K562 (cell line): ENCODE measurements around the gene ARRB2. TPM values are rescaled to one million over a fixed set of nuclear protein-coding genes. Genes with fewer than 3 reads are reported as not detected.

ENCODE experiments used
- ATAC-seq: fragments of 200-7000 bp; cut with Tn5 transposase; 3 replicates; pipeline ENCODE4 v1.9.1; 2020; ENCODE audit warnings: moderate library complexity
- BruUV-seq: library from RNA; stranded (reverse); fragments of 400-500 nt; replicated peaks from 2 replicates; lab custom pipeline; 2021; lab: Mats Ljungman, UMichigan
- CTCF ChIA-PET: fragments of 300-600 bp; formaldehyde crosslinking; extraction: SDS; loops from one replicate; lab custom pipeline; 2021; ENCODE audit warnings: low intra/inter-chr PET ratio; lab: Yijun Ruan, JAX
- POLR2A ChIA-PET: fragments of 300-600, 350-650 bp; sonication (Branson Sonifier 250); formaldehyde crosslinking; extraction: SDS; loops from one replicate; lab custom pipeline; 2021; ENCODE audit warnings: antibody characterized with exemption, inconsistent platforms; lab: Yijun Ruan, JAX
- DNase-seq, 4 experiments: peaks; one replicate each; pipeline versions ENCODE4 v3.0.0 to v3.0.0-alpha.2; 2011 to 2018; ENCODE audit warnings: low spot score in 3 of 4, mixed read lengths in 3 of 4; ENCODE audit errors: extremely low read depth in 1 of 4
- FAIRE-seq: peaks from 2 replicates; lab custom pipeline; 2011; peaks lifted over from hg19 to GRCh38; lab: Jason Lieb, UNC
- H2AFZ ChIP-seq: 2 replicates; pipeline ENCODE4 v1.6.0; 2011; ENCODE audit warnings: low read depth, low read length, control low read depth, inconsistent platforms
- H3K27ac ChIP-seq: fragments of 200-600 bp; 3 replicates; pipeline ENCODE4 v1.8.0; 2011; ENCODE audit warnings: low read depth, mild to moderate bottlenecking, control low read depth, inconsistent platforms, low read length, moderate library complexity, mixed read lengths; ENCODE audit errors: extremely low read depth
- H3K27me3 ChIP-seq, 2 experiments: fragments of 300-600 bp in 1 of 2; 2 replicates in 1 of 2; 3 replicates in 1 of 2; pipeline versions ENCODE4 v1.6.0 to v1.8.0; 2011; ENCODE audit warnings: inconsistent platforms in 2 of 2, low read length in 2 of 2, mild to moderate bottlenecking in 1 of 2, mixed read lengths in 1 of 2, moderate library complexity in 1 of 2; ENCODE audit not compliant: control insufficient read depth in 2 of 2, insufficient read depth in 2 of 2
- H3K36me3 ChIP-seq: fragments of 300-600 bp; 3 replicates; pipeline ENCODE4 v1.8.0; 2011; ENCODE audit warnings: mild to moderate bottlenecking, low read length, inconsistent platforms; ENCODE audit not compliant: control insufficient read depth, insufficient read depth
- H3K4me1 ChIP-seq, 2 experiments: fragments of 200-600 bp in 1 of 2; replicated peaks in 1 of 2; 2 replicates in 1 of 2; 3 replicates in 1 of 2; pipeline versions ENCODE4 v1.5.1 to v1.8.0; 2011; ENCODE audit warnings: inconsistent platforms in 2 of 2, low read length in 2 of 2, mild to moderate bottlenecking in 1 of 2, mixed read lengths in 1 of 2, moderate library complexity in 1 of 2; ENCODE audit not compliant: control insufficient read depth in 2 of 2, insufficient read depth in 2 of 2
- H3K4me2 ChIP-seq: 2 replicates; pipeline ENCODE4 v1.6.1; 2011; ENCODE audit warnings: low read length, control low read depth, inconsistent platforms, mixed read lengths; ENCODE audit not compliant: insufficient read depth
- H3K4me3 ChIP-seq: fragments of 200-600 bp; sonication (generic), shearing (Covaris generic); 2 replicates; pipeline ENCODE4 v1.5.1; 2016; ENCODE audit warnings: control low read depth, inconsistent platforms
- H3K79me2 ChIP-seq: fragments of 200-600 bp; 3 replicates; pipeline ENCODE4 v1.8.0; 2011; ENCODE audit warnings: low read length, inconsistent platforms; ENCODE audit not compliant: control insufficient read depth, insufficient read depth
- H3K9ac ChIP-seq, 2 experiments: 2 replicates each; pipeline versions ENCODE4 v1.6.0 to v1.6.1; 2011; ENCODE audit warnings: low read depth in 2 of 2, low read length in 2 of 2, control low read depth in 1 of 2, inconsistent platforms in 1 of 2, mild to moderate bottlenecking in 1 of 2, mixed read lengths in 1 of 2; ENCODE audit not compliant: insufficient read depth in 1 of 2
- H3K9me1 ChIP-seq: one replicate; pipeline ENCODE4 v1.6.0; 2011; ENCODE audit warnings: inconsistent platforms, mild to moderate bottlenecking, low read length, moderate library complexity; ENCODE audit not compliant: control insufficient read depth, insufficient read depth
- H3K9me3 ChIP-seq: replicated peaks from 2 replicates; pipeline ENCODE4 v1.5.1; 2011; ENCODE audit warnings: low read depth, low read length, inconsistent platforms; ENCODE audit not compliant: control insufficient read depth, insufficient read depth
- H4K20me1 ChIP-seq: replicated peaks from 2 replicates; pipeline ENCODE4 v1.6.1; 2011; ENCODE audit warnings: low read length, inconsistent platforms, mixed read lengths; ENCODE audit not compliant: control insufficient read depth, insufficient read depth
- BACH1 ChIP-seq: fragments of 200-800 bp; sonication (Bioruptor generic); IDR thresholded peaks from 2 replicates; pipeline ENCODE4 v1.6.1; 2016; ENCODE audit warnings: missing genetic modification characterization, missing compliant biosample characterization
- CSDE1 ChIP-seq, 2 experiments: fragments of 450-650 bp; IDR thresholded peaks; 2 replicates each; pipeline ENCODE4 v1.6.1; 2016; ENCODE audit warnings: mild to moderate bottlenecking in 1 of 2
- PCBP2 ChIP-seq: fragments of 200-400 bp; formaldehyde crosslinking; IDR thresholded peaks from 2 replicates; pipeline ENCODE4 v1.6.1; 2018; ENCODE audit warnings: low read length, low read depth, mild to moderate bottlenecking, moderate library complexity; ENCODE audit not compliant: poor library complexity, severe bottlenecking
- SIN3A ChIP-seq, 2 experiments: fragments of 150-350 bp in 1 of 2; IDR thresholded peaks; 2 replicates each; pipeline ENCODE4 v1.6.1; 2011 to 2016; ENCODE audit warnings: borderline replicate concordance in 2 of 2, low read depth in 2 of 2, low read length in 2 of 2, mild to moderate bottlenecking in 2 of 2, moderate library complexity in 2 of 2; ENCODE audit not compliant: control insufficient read depth in 1 of 2
- ZBTB9 ChIP-seq: fragments of 450-650 bp; formaldehyde crosslinking; IDR thresholded peaks from 2 replicates; pipeline ENCODE4 v1.4.0; 2020; ENCODE audit warnings: mild to moderate bottlenecking, moderate library complexity
- ZFPM2 ChIP-seq: fragments of 250-450 bp; sonication (Bioruptor Pico); IDR thresholded peaks from 2 replicates; pipeline ENCODE4 v1.5.1; 2022; ENCODE audit warnings: mild to moderate bottlenecking
- ZNF239 ChIP-seq: fragments of 250-450 bp; sonication (Bioruptor Pico); IDR thresholded peaks from 2 replicates; pipeline ENCODE4 v1.4.0; 2020; ENCODE audit warnings: mild to moderate bottlenecking
- ZNF436 ChIP-seq: fragments of 250-450, 450-650 bp; sonication (Bioruptor Pico); formaldehyde crosslinking; IDR thresholded peaks from 2 replicates; pipeline ENCODE4 v1.7.0; 2020; ENCODE audit warnings: mild to moderate bottlenecking
- ZNF75A ChIP-seq: fragments of 450-650 bp; formaldehyde crosslinking; IDR thresholded peaks from 2 replicates; pipeline ENCODE4 v1.4.0; 2020; ENCODE audit warnings: mild to moderate bottlenecking
- WGBS: fragments of 100-300 bp; shearing (Covaris generic); methylation state at CpG from one replicate; pipeline ENCODE4 v1.1.6; 2016; ENCODE audit warnings: low coverage, mixed read lengths; ENCODE audit not compliant: insufficient coverage; ENCODE audit errors: missing lambda C conversion rate; 5-methylcytosine and 5-hydroxymethylcytosine counted together
- in situ Hi-C: fragments of 300-500 bp; cut with MboI; formaldehyde crosslinking; loops from 4 replicates; pipeline ENCODE4 v1.15.0; 2018; ENCODE audit warnings: inconsistent platforms, mixed read lengths
- intact Hi-C: fragments of 100-400 bp; cut with micrococcal nuclease; formaldehyde crosslinking; loops from 2 replicates; pipeline ENCODE4 v1.14.2; 2022
- polyA plus RNA-seq, 8 experiments: library from polyadenylated mRNA; depleted of rRNA in 4 of 8; stranded (reverse) in 5 of 8; unstranded in 3 of 8; fragments of >200 nt; fragmentation: Nextera tagmentation in 2 of 8; fragmentation: Illumina TruSeq in 1 of 8; extraction: Ambion mirVana in 2 of 8; extraction: Trizol in 1 of 8; gene quantifications; 2 replicates each; pipeline versions ENCODE4 v1.2.1 to v1.2.3, GENCODE V29; 2011 to 2014; ENCODE audit warnings: inconsistent platforms in 1 of 8, missing spikeins in 1 of 8
- total RNA-seq, 7 experiments: library from RNA; depleted of rRNA in 6 of 7; stranded (reverse); fragments of >200 nt in 6 of 7; fragmentation: Illumina TruSeq in 2 of 7; extraction: Trizol in 2 of 7; gene quantifications; 2 replicates each; pipeline versions ENCODE4 v1.2.1 to v1.2.3, GENCODE V29; 2011 to 2021; ENCODE audit warnings: low replicate concordance in 1 of 7
- TF ChIP-seq, protein P1 (sequence below): fragments of 450-650 bp; IDR thresholded peaks from 2 replicates; pipeline ENCODE4 v1.6.1; 2016; ENCODE audit warnings: missing biosample characterization, missing genetic modification characterization

The ARRB2 gene
- total and polyA plus RNA-seq, 9 of the 15 experiments (the other 6 are each of a cell fraction or from before 2014, with no cell fraction given) = 0.79 to 15.3 (median 8.8) TPM

- TF ChIP-seq ZNF75A (CRISPR knock-in tag) (no peak), BACH1 (tag) (no peak), ZNF436 (CRISPR knock-in tag) (no peak), ZNF239 (CRISPR knock-in tag) (no peak), SIN3A (IDR thresholded peaks at IDR 0.05; ENCODE audit: borderline replicate concordance in 2 of 2, control insufficient read depth in 1 of 2, low read depth in 2 of 2, low read length in 2 of 2) (no peak), PCBP2 (no peak), ZFPM2 (CRISPR knock-in tag) (no peak), CSDE1 (IDR thresholded peaks at IDR 0.05) (no peak), ZBTB9 (no peak)
- TF ChIP-seq, protein P1, sequence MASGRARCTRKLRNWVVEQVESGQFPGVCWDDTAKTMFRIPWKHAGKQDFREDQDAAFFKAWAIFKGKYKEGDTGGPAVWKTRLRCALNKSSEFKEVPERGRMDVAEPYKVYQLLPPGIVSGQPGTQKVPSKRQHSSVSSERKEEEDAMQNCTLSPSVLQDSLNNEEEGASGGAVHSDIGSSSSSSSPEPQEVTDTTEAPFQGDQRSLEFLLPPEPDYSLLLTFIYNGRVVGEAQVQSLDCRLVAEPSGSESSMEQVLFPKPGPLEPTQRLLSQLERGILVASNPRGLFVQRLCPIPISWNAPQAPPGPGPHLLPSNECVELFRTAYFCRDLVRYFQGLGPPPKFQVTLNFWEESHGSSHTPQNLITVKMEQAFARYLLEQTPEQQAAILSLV (tag) = no peak
- 100% methylated on average over 1 of the region's 8 CpGs for WGBS
- Histone ChIP-seq H3K36me3 (peaks cover 82% of the 10 kb centered on the region; the same call in 2 of the 3 replicates), H3K4me3 (no peak overlapping the region), H3K27ac (no peak overlapping the region), H3K4me2 (no peak overlapping the region), H3K9ac (no peak overlapping the region), H3K27me3 (no peaks in the 10 kb centered on the region), H3K9me1 (no peaks in the 10 kb centered on the region), H3K4me1 (no peaks in the 10 kb centered on the region; a peak in 2 of 5 replicates), H4K20me1 (no peaks in the 10 kb centered on the region), H3K79me2 (no peaks in the 10 kb centered on the region), H2AFZ (no peak overlapping the region), H3K9me3 (no peaks in the 10 kb centered on the region)
- BruUV-seq = no TSS peak
- ChIA-PET POLR2A (no interaction called here), CTCF (no interaction called here)
- no peak for DNase-seq
- in situ Hi-C loops (no loop called here), intact Hi-C loops (no loop called here)
- ATAC-seq = no peak
- FAIRE-seq = no peak
Measured at GRCh38 chr17:4674685-4674998, 35.8 kb upstream of the ARRB2 start.
